Prostate gland (tissue), 2 donors: Measurements from ENCODE around the gene MMP11.

Experiments used
- CTCF ChIP-seq, 4 experiments: fragments of 200-600 bp in 2 of 4; fragments of 450-650 bp in 2 of 4; sonication (generic) in 2 of 4; IDR thresholded peaks; 1 replicate in 3 of 4; 2 replicates in 1 of 4; pipeline ENCODE4 v1.5.1; 2016 to 2019; ENCODE audit warnings: antibody characterized with exemption in 4 of 4, mild to moderate bottlenecking in 2 of 4, moderate library complexity in 2 of 4
- POLR2A ChIP-seq: fragments of 450-650 bp; IDR thresholded peaks from one replicate; pipeline ENCODE4 v1.6.1; 2016; ENCODE audit warnings: antibody characterized with exemption, mild to moderate bottlenecking
- POLR2AphosphoS5 ChIP-seq: sonication (generic); formaldehyde crosslinking; IDR thresholded peaks from one replicate; pipeline ENCODE4 v1.6.1; 2017; ENCODE audit warnings: antibody characterized with exemption

DNA sequence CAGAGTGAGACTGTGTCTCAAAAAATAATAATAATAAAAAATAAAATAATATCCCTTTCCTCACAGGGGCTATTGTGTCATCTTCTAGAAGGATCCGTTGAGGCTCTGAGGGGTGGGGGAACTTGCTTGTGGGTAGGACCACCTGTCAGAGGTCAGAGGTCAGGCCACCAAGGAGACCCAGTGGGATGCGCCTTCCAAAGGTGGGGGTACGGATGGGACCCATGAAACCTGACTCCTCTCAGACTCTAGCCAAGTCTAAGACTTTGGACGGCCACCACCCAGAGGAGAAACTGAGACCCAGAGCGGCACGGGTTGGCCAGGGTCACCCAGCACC lies 367 bp upstream of the MMP11 start:
- no peak for TF ChIP-seq CTCF (IDR thresholded peaks at IDR 0.05)
- no peak for TF ChIP-seq POLR2AphosphoS5
- no peak for TF ChIP-seq POLR2A
